Trophoblast cell (in vitro differentiated cells and primary cell): ENCODE measurements around the gene MBD3L1.

ENCODE experiments used
- DNase-seq, 2 donors: peaks; one replicate each; pipeline ENCODE4 v3.0.0-alpha.2; 2016
- H2AFZ ChIP-seq: 2 replicates; pipeline ENCODE4 v1.6.1; 2013; ENCODE audit warnings: low read length, moderate library complexity, mild to moderate bottlenecking; ENCODE audit not compliant: insufficient read depth, poor library complexity
- H2AK5ac ChIP-seq: 2 replicates; pipeline ENCODE4 v1.6.1; 2013; ENCODE audit warnings: mild to moderate bottlenecking, low read length
- H2BK120ac ChIP-seq: 2 replicates; pipeline ENCODE4 v1.6.1; 2013; ENCODE audit warnings: low read length, mild to moderate bottlenecking, moderate library complexity; ENCODE audit not compliant: insufficient read depth, poor library complexity
- H2BK12ac ChIP-seq: 2 replicates; pipeline ENCODE4 v1.6.1; 2013; ENCODE audit warnings: mild to moderate bottlenecking, low read length, moderate library complexity
- H2BK5ac ChIP-seq: 2 replicates; pipeline ENCODE4 v1.6.1; 2013; ENCODE audit warnings: low read length, low read depth, moderate library complexity, mild to moderate bottlenecking; ENCODE audit not compliant: poor library complexity
- H3K14ac ChIP-seq: 2 replicates; pipeline ENCODE4 v1.6.1; 2013; ENCODE audit warnings: mild to moderate bottlenecking, low read length
- H3K18ac ChIP-seq: 2 replicates; pipeline ENCODE4 v1.6.1; 2013; ENCODE audit warnings: mild to moderate bottlenecking, low read length
- H3K23ac ChIP-seq: 2 replicates; pipeline ENCODE4 v1.6.1; 2013; ENCODE audit warnings: low read length
- H3K27ac ChIP-seq: 2 replicates; pipeline ENCODE4 v1.5.1; 2013; ENCODE audit warnings: low read depth, mild to moderate bottlenecking, inconsistent platforms, low read length, moderate library complexity
- H3K27me3 ChIP-seq: 2 replicates; pipeline ENCODE4 v1.6.1; 2013; ENCODE audit warnings: inconsistent platforms, mild to moderate bottlenecking, low read length, moderate library complexity; ENCODE audit not compliant: insufficient read depth
- H3K36me3 ChIP-seq, 2 experiments: 1 replicate in 1 of 2; 2 replicates in 1 of 2; pipeline ENCODE4 v1.6.1; 2013; ENCODE audit warnings: low read length in 2 of 2, mild to moderate bottlenecking in 2 of 2, moderate library complexity in 1 of 2; ENCODE audit not compliant: insufficient read depth in 2 of 2, control insufficient read depth in 1 of 2
- H3K4ac ChIP-seq: 2 replicates; pipeline ENCODE4 v1.6.1; 2013; ENCODE audit warnings: low read depth, mild to moderate bottlenecking, low read length, moderate library complexity
- H3K4me1 ChIP-seq, 2 experiments: 1 replicate in 1 of 2; 2 replicates in 1 of 2; pipeline ENCODE4 v1.6.1; 2013; ENCODE audit warnings: low read length in 2 of 2, mild to moderate bottlenecking in 2 of 2, moderate library complexity in 1 of 2; ENCODE audit not compliant: insufficient read depth in 2 of 2, control insufficient read depth in 1 of 2
- H3K4me2 ChIP-seq: 2 replicates; pipeline ENCODE4 v1.6.1; 2013; ENCODE audit warnings: inconsistent platforms, mild to moderate bottlenecking, low read length, moderate library complexity
- H3K4me3 ChIP-seq: 2 replicates; pipeline ENCODE4 v1.5.1; 2013; ENCODE audit warnings: mild to moderate bottlenecking, low read depth, low read length, inconsistent platforms
- H3K79me1 ChIP-seq: one replicate; pipeline ENCODE4 v1.6.1; 2013; ENCODE audit warnings: low read length
- H3K79me2 ChIP-seq: 2 replicates; pipeline ENCODE4 v1.6.1; 2013; ENCODE audit warnings: low read length, mild to moderate bottlenecking; ENCODE audit not compliant: control insufficient read depth, insufficient read depth, poor library complexity
- H3K9ac ChIP-seq: 2 replicates; pipeline ENCODE4 v1.6.1; 2013; ENCODE audit warnings: mild to moderate bottlenecking, low read length
- H3K9me3 ChIP-seq: 2 replicates; pipeline ENCODE4 v1.6.1; 2013; ENCODE audit warnings: low read depth, mild to moderate bottlenecking, control low read depth, inconsistent platforms, low read length; ENCODE audit not compliant: insufficient read depth
- H4K12ac ChIP-seq: 2 replicates; pipeline ENCODE4 v1.6.1; 2013; ENCODE audit warnings: low read depth, mild to moderate bottlenecking, low read length, moderate library complexity
- H4K8ac ChIP-seq: 2 replicates; pipeline ENCODE4 v1.6.1; 2013; ENCODE audit warnings: low read depth, mild to moderate bottlenecking, low read length, moderate library complexity
- H4K91ac ChIP-seq: one replicate; pipeline ENCODE4 v1.6.1; 2013; ENCODE audit warnings: low read depth, mild to moderate bottlenecking, low read length, moderate library complexity
- WGBS: extraction: QIAGEN DNeasy Blood & Tissue Kit; methylation state at CpG from one replicate; pipeline ENCODE4 v1.1.7; 2013; ENCODE audit warnings: missing lambda C conversion rate; ENCODE audit not compliant: insufficient read length, insufficient coverage; ENCODE audit errors: extremely low coverage; 5-methylcytosine and 5-hydroxymethylcytosine counted together

Gene MBD3L1

DNA sequence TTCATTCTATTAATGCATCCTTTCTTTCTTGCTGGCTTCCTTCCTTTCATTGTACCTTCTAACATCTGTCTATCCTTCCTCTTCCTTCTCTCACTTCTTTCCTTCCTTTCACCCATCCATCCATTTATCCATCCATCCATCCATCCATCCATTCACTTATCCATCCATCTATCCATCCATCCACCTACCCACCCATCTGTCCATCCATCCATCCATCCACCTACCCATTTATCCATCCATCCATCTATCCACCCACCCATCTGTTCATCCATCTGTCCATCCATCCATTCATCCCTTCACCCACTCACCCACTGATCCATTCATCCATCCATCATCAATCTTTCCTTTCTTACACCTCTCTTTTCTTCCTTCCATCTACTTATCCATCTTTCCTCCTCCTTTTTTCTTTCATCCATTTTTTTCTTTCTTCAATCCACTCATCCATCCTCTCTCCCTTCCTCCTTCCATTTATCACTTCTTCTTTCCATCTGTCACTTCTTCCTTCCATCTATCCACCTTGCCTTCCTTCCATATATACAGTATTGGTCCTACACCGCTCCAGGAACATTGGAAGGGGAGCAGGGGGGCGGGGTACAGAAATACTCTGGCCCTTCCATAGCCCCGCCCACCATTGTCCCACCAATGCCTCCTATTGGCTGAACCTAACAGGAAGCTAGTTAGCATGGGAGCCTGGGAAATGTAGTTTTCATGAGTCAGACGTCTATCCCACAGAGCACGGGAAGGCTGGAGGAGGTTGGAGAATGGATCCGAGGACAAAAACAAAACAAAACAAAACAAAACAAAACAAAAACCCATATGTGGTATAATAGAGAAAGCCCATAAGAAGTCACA is 45.9 kb downstream of the MBD3L1 start:
- Histone ChIP-seq H3K27ac (no peak overlapping the region), H3K18ac (no peak overlapping the region), H4K12ac (no peak overlapping the region), H4K91ac (no peak overlapping the region), H3K79me2 (no peaks in the 10 kb centered on the region), H2BK120ac (no peak overlapping the region), H3K4ac (no peak overlapping the region), H3K9me3 (peaks cover 23% of the 10 kb centered on the region), H3K36me3 (no peaks in the 10 kb centered on the region), H3K27me3 (no peaks in the 10 kb centered on the region), H3K4me2 (no peak overlapping the region), H3K9ac (no peak overlapping the region), H3K23ac (no peak overlapping the region), H3K79me1 (no peaks in the 10 kb centered on the region), H4K8ac (no peak overlapping the region), H3K14ac (no peak overlapping the region), H2AFZ (no peak overlapping the region), H2AK5ac (no peak overlapping the region), H2BK5ac (no peak overlapping the region), H3K4me3 (no peak overlapping the region), H3K4me1 (no peaks in the 10 kb centered on the region), H2BK12ac (no peak overlapping the region)
- WGBS: no CpG with 5 or more reads among the region's 6 CpGs
- DNase-seq: no peak

DNA sequence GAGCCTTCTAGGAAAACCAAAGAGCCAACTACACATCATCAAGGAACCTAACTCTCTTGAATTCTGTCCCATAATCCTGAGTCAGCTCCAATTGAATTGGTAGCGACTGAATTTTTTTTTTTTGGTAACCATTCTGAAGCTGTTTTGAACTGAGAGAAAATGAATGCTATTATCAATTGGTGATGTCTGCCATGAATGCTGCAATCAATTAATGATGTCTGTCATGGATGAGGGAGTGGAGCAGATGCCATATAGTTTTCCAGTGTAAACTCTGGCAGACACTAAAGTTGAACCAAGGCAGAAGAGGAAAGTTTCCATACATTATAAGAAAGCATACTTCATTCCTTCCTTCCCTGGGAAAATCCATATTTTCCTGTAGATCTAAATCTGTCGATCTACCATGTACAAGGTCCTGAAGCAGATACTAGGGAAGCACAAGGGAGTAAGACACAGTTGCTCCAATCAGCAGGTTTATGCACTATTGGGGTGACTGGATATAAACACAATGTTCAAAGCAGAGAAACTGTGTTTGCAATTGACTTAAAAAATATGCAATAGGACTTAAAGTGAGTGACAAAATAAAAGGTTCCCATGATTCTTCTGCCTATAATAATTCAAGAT is 48.8 kb downstream of the MBD3L1 start:
- Histone ChIP-seq H2BK12ac (no peak overlapping the region), H3K79me1 (no peaks in the 10 kb centered on the region), H2BK5ac (no peak overlapping the region), H4K12ac (no peak overlapping the region), H3K4me2 (no peak overlapping the region), H4K91ac (no peak overlapping the region), H4K8ac (no peak overlapping the region), H2AFZ (no peak overlapping the region), H3K9me3 (peaks cover 35% of the 10 kb centered on the region), H3K14ac (no peak overlapping the region), H3K23ac (no peak overlapping the region), H3K79me2 (no peaks in the 10 kb centered on the region), H2BK120ac (no peak overlapping the region), H3K4me3 (no peak overlapping the region), H3K27me3 (no peaks in the 10 kb centered on the region), H3K4me1 (no peaks in the 10 kb centered on the region), H2AK5ac (no peak overlapping the region), H3K4ac (no peak overlapping the region), H3K27ac (no peak overlapping the region), H3K9ac (no peak overlapping the region), H3K36me3 (no peaks in the 10 kb centered on the region), H3K18ac (no peak overlapping the region)
- DNase-seq: no peak
- WGBS: no CpG with 5 or more reads among the region's 2 CpGs

DNA sequence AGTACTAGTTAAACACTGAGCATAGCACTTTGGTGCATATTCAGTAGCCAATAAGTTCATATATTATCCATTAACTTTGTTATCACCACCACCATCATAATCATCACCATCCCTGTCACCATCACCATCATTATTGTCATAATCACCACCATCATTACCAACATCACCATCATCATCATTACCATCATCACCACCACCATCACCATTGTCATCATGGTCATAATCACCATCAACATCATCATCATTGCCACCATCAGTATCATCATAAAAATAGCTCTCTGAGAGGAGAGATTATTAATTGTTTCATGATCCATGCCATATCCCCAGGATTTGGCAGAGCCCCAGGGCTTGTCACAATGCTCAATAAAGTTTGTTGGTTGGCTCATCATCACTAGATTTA is 49.3 kb downstream of the MBD3L1 start:
- Histone ChIP-seq H3K27me3 (no peaks in the 10 kb centered on the region), H3K9ac (no peak overlapping the region), H4K8ac (no peak overlapping the region), H3K18ac (no peak overlapping the region), H3K23ac (no peak overlapping the region), H3K4ac (no peak overlapping the region), H3K36me3 (no peaks in the 10 kb centered on the region), H4K91ac (no peak overlapping the region), H3K79me2 (no peaks in the 10 kb centered on the region), H2AFZ (no peak overlapping the region), H3K4me3 (no peak overlapping the region), H3K14ac (no peak overlapping the region), H3K27ac (no peak overlapping the region), H3K79me1 (no peaks in the 10 kb centered on the region), H3K4me2 (no peak overlapping the region), H2BK5ac (no peak overlapping the region), H2BK120ac (no peak overlapping the region), H2AK5ac (no peak overlapping the region), H3K4me1 (no peaks in the 10 kb centered on the region), H4K12ac (no peak overlapping the region), H2BK12ac (no peak overlapping the region), H3K9me3 (peaks cover 35% of the 10 kb centered on the region)
- DNase-seq: no peak

DNA sequence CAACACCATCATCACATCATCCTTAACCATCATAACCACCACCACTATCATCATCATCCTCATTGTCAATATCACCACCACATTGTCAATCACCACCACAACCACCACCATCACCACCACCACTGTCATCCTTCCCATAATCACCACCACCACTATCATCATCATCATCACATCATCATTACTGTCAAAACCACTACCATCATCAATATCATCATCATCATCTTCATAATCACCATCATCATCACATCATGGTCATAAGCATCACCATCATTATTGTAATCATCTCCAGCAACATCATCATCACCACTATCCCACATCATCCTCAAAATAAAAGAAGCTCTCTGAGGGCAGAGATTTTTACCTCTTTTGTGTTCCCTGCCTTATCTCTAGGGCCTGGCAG is 52.2 kb downstream of the MBD3L1 start:
- H4K91ac ChIP-seq: no peak overlapping the region
- no peaks in the 10 kb centered on the region for H3K4me1 ChIP-seq
- H4K12ac ChIP-seq: no peak overlapping the region
- no peak overlapping the region for H4K8ac ChIP-seq
- H3K4me3 ChIP-seq: peak overlapping the region; percentile 27
- H2BK120ac ChIP-seq: no peak overlapping the region
- no peak overlapping the region for H3K9ac ChIP-seq
- H3K18ac ChIP-seq: no peak overlapping the region
- no peaks in the 10 kb centered on the region for H3K79me2 ChIP-seq
- no peak overlapping the region for H2BK5ac ChIP-seq
- no peak overlapping the region for H3K27ac ChIP-seq
- no peak overlapping the region for H3K23ac ChIP-seq
- H3K4me2 ChIP-seq: no peak overlapping the region
- no peaks in the 10 kb centered on the region for H3K36me3 ChIP-seq
- no peak overlapping the region for H2AFZ ChIP-seq
- H2AK5ac ChIP-seq: no peak overlapping the region
- H3K79me1 ChIP-seq: no peaks in the 10 kb centered on the region
- no peak overlapping the region for H3K4ac ChIP-seq
- no peaks in the 10 kb centered on the region for H3K27me3 ChIP-seq
- no peak for DNase-seq
- H2BK12ac ChIP-seq: no peak overlapping the region
- peaks cover 48% of the 10 kb centered on the region for H3K9me3 ChIP-seq
- H3K14ac ChIP-seq: no peak overlapping the region
